Measurements from ENCODE around the gene MNX1. TPM values are rescaled to one million over a fixed set of nuclear protein-coding genes. Genes with fewer than 3 reads are reported as not detected.

MNX1 gene
- total and polyA plus RNA-seq, 4 donors = 0.08 TPM; not detected in 3

- Histone ChIP-seq H3K36me3 (ENCODE audit: control insufficient read depth in 4 of 4, insufficient read depth in 3 of 4, low read depth in 1 of 4, low read length in 3 of 4) (no peaks in the 10 kb centered on the region), H3K9me3 (ENCODE audit: control insufficient read depth in 4 of 4, low read length in 3 of 4) (no peaks in the 10 kb centered on the region), H3K4me3 (ENCODE audit: low read depth in 1 of 3, low read length in 3 of 3) (no peak overlapping the region), H3K27me3 (ENCODE audit: control insufficient read depth in 4 of 4, insufficient read depth in 4 of 4, low read length in 3 of 4) (peaks cover 17 to 42% (median 23%) of the 10 kb centered on the region in 4 donors), H3K4me1 (ENCODE audit: control insufficient read depth in 4 of 4, insufficient read depth in 4 of 4, low read length in 3 of 4) (peaks cover 8 to 24% (median 14%) of the 10 kb centered on the region in 4 donors), H3K27ac (ENCODE audit: low read depth in 1 of 2, low read length in 2 of 2) (no peak overlapping the region), H3K9ac (ENCODE audit: low read depth in 1 of 2, low read length in 2 of 2) (no peak overlapping the region)
- no peak for DNase-seq (ENCODE audit: low spot score)
- TF ChIP-seq ATF3 (IDR thresholded peaks at IDR 0.05) (no peak), TAF1 (conservative IDR thresholded peaks at IDR 0.05) (no peak), NR2F2 (IDR thresholded peaks at IDR 0.05) (no peak), RAD21 (IDR thresholded peaks at IDR 0.05) (no peak)
Measured at GRCh38 chr7:157013101-157013500, 2.6 kb upstream of the MNX1 start.

- DNase-seq (ENCODE audit: low spot score) = no peak
- peaks cover 8 to 23% (median 14%) of the 10 kb centered on the region in 4 donors for H3K4me1 ChIP-seq (ENCODE audit: control insufficient read depth in 4 of 4, insufficient read depth in 4 of 4, low read length in 3 of 4)
- no peak overlapping the region for H3K27ac ChIP-seq (ENCODE audit: low read depth in 1 of 2, low read length in 2 of 2)
- no peak overlapping the region for H3K9ac ChIP-seq (ENCODE audit: low read depth in 1 of 2, low read length in 2 of 2)
- no peak for TF ChIP-seq GABPA (IDR thresholded peaks at IDR 0.05 in 1 of 2, conservative IDR thresholded peaks at IDR 0.05 in 1 of 2)
- no peak for TF ChIP-seq TAF1 (conservative IDR thresholded peaks at IDR 0.05)
- TF ChIP-seq ZBTB33 (IDR thresholded peaks at IDR 0.05) = no peak
- TF ChIP-seq, protein P1, sequence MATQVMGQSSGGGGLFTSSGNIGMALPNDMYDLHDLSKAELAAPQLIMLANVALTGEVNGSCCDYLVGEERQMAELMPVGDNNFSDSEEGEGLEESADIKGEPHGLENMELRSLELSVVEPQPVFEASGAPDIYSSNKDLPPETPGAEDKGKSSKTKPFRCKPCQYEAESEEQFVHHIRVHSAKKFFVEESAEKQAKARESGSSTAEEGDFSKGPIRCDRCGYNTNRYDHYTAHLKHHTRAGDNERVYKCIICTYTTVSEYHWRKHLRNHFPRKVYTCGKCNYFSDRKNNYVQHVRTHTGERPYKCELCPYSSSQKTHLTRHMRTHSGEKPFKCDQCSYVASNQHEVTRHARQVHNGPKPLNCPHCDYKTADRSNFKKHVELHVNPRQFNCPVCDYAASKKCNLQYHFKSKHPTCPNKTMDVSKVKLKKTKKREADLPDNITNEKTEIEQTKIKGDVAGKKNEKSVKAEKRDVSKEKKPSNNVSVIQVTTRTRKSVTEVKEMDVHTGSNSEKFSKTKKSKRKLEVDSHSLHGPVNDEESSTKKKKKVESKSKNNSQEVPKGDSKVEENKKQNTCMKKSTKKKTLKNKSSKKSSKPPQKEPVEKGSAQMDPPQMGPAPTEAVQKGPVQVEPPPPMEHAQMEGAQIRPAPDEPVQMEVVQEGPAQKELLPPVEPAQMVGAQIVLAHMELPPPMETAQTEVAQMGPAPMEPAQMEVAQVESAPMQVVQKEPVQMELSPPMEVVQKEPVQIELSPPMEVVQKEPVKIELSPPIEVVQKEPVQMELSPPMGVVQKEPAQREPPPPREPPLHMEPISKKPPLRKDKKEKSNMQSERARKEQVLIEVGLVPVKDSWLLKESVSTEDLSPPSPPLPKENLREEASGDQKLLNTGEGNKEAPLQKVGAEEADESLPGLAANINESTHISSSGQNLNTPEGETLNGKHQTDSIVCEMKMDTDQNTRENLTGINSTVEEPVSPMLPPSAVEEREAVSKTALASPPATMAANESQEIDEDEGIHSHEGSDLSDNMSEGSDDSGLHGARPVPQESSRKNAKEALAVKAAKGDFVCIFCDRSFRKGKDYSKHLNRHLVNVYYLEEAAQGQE (IDR thresholded peaks at IDR 0.05) = no peak
- no peak for TF ChIP-seq JUND (IDR thresholded peaks at IDR 0.05)
- TF ChIP-seq CTCF (IDR thresholded peaks at IDR 0.05; ENCODE audit: low read depth, low read length, missing input control) = no peak
- no peak for TF ChIP-seq FOXA2 (IDR thresholded peaks at IDR 0.05)
- no peak for TF ChIP-seq RXRA (IDR thresholded peaks at IDR 0.05)
- no peak for TF ChIP-seq NR2F2 (IDR thresholded peaks at IDR 0.05)
- TF ChIP-seq ATF3 (IDR thresholded peaks at IDR 0.05) = no peak
- TF ChIP-seq SP1 (IDR thresholded peaks at IDR 0.05) = no peak
- TF ChIP-seq YY1 (IDR thresholded peaks at IDR 0.05) = no peak
- no peak for TF ChIP-seq MAX (IDR thresholded peaks at IDR 0.05)
- TF ChIP-seq FOXA1 (IDR thresholded peaks at IDR 0.05) = no peak
- TF ChIP-seq HNF4A (conservative IDR thresholded peaks at IDR 0.05) = no peak
- TF ChIP-seq RAD21 (IDR thresholded peaks at IDR 0.05) = no peak
- no peak for TF ChIP-seq EGR1 (IDR thresholded peaks at IDR 0.05; ENCODE audit: low read depth in 2 of 2)
- no peak for TF ChIP-seq HNF4G (IDR thresholded peaks at IDR 0.05)
- no peak overlapping the region for H3K4me3 ChIP-seq (ENCODE audit: low read depth in 1 of 3, low read length in 3 of 3)
- no peaks in the 10 kb centered on the region for H3K36me3 ChIP-seq (ENCODE audit: control insufficient read depth in 4 of 4, insufficient read depth in 3 of 4, low read depth in 1 of 4, low read length in 3 of 4)
- no peaks in the 10 kb centered on the region for H3K9me3 ChIP-seq (ENCODE audit: control insufficient read depth in 4 of 4, low read length in 3 of 4)
- 19% methylated on average over 10 of the region's 10 CpGs for WGBS
- H3K27me3 ChIP-seq (ENCODE audit: control insufficient read depth in 4 of 4, insufficient read depth in 4 of 4, low read length in 3 of 4) = peaks cover 14 to 33% (median 20%) of the 10 kb centered on the region in 4 donors
Measured at GRCh38 chr7:157012113-157012547, 1.7 kb upstream of the MNX1 start.

Measured in liver (tissue), 9 donors.